Stimulated activated CD4-positive, alpha-beta T cell treated with anti-CD3 and anti-CD28 coated beads, Interleukin-1b, Interleukin-23, amount 100 ng/mL, for 1 hour (primary cell): ENCODE data around the gene TMEM87B.
"Not testable (repeated sequence)": the region's sequence is repeated elsewhere in the genome, so short reads cannot be mapped to it uniquely, and the experiment has no call there.

Experiments
- DNase-seq, 2 donors: peaks; one replicate each; pipeline ENCODE4 v3.0.0-alpha.2; 2020; ENCODE audit warnings: low read depth in 2 of 2

Gene TMEM87B

GRCh38 chr2:112133344-112133743 is 78.3 kb downstream of the TMEM87B start:
- no peak for DNase-seq

- no peak for DNase-seq
These were observed 79.1 kb downstream of the TMEM87B start for GRCh38 chr2:112134120-112134519.

GRCh38 chr2:112136096-112136495 is 81.0 kb downstream of the TMEM87B start:
- DNase-seq, result no peak

- DNase-seq, result no peak
These were observed 82.6 kb downstream of the TMEM87B start for GRCh38 chr2:112137516-112138158.

GRCh38 chr2:112138159-112139032 is 83.3 kb downstream of the TMEM87B start, which contains the start of gene FBLN7:
Gene FBLN7, plus strand, starts transcription at chr2:112138385. Its CDS starts 271 bp downstream, at chr2:112138656.
- no peak for DNase-seq

GRCh38 chr2:112139033-112139614 is 84.1 kb downstream of the TMEM87B start:
- not testable (repeated sequence) for DNase-seq

- DNase-seq, result not testable (repeated sequence)
These were observed 84.7 kb downstream of the TMEM87B start for GRCh38 chr2:112139661-112140204.

- DNase-seq, result no peak
These were observed 85.2 kb downstream of the TMEM87B start for GRCh38 chr2:112140205-112140802.

GRCh38 chr2:112140899-112141625 is 86.0 kb downstream of the TMEM87B start:
- DNase-seq, result no peak

- no peak for DNase-seq
These were observed 86.5 kb downstream of the TMEM87B start for GRCh38 chr2:112141626-112142007.

GRCh38 chr2:112142525-112143078 is 87.5 kb downstream of the TMEM87B start:
- no peak for DNase-seq

GRCh38 chr2:112143150-112143549 is 88.1 kb downstream of the TMEM87B start:
- DNase-seq, result no peak

- DNase-seq, result no peak
These were observed 89.9 kb downstream of the TMEM87B start for GRCh38 chr2:112144966-112145365.

GRCh38 chr2:112147382-112148168 is 92.5 kb downstream of the TMEM87B start:
- DNase-seq, result no peak

- DNase-seq, result no peak
These were observed 93.4 kb downstream of the TMEM87B start for GRCh38 chr2:112148477-112148876.

- no peak for DNase-seq
These were observed 94.1 kb downstream of the TMEM87B start for GRCh38 chr2:112149194-112149593.

- DNase-seq, result no peak
These were observed 94.9 kb downstream of the TMEM87B start for GRCh38 chr2:112149866-112150435.

GRCh38 chr2:112150447-112150846 is 95.4 kb downstream of the TMEM87B start:
- DNase-seq, result no peak

GRCh38 chr2:112150851-112151250 is 95.8 kb downstream of the TMEM87B start:
- DNase-seq, result no peak

- no peak for DNase-seq
These were observed 96.2 kb downstream of the TMEM87B start for GRCh38 chr2:112151271-112151670.
